Measurements from ENCODE around the gene EZH1.
"Not testable (repeated sequence)": the region's sequence is repeated elsewhere in the genome, so short reads cannot be mapped to it uniquely, and the experiment has no call there.

GRCh38 chr17:42666126-42666525, 78.7 kb downstream of the EZH1 start:
- TF ChIP-seq, protein P1, sequence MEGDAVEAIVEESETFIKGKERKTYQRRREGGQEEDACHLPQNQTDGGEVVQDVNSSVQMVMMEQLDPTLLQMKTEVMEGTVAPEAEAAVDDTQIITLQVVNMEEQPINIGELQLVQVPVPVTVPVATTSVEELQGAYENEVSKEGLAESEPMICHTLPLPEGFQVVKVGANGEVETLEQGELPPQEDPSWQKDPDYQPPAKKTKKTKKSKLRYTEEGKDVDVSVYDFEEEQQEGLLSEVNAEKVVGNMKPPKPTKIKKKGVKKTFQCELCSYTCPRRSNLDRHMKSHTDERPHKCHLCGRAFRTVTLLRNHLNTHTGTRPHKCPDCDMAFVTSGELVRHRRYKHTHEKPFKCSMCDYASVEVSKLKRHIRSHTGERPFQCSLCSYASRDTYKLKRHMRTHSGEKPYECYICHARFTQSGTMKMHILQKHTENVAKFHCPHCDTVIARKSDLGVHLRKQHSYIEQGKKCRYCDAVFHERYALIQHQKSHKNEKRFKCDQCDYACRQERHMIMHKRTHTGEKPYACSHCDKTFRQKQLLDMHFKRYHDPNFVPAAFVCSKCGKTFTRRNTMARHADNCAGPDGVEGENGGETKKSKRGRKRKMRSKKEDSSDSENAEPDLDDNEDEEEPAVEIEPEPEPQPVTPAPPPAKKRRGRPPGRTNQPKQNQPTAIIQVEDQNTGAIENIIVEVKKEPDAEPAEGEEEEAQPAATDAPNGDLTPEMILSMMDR (IDR thresholded peaks at IDR 0.05): not testable (repeated sequence)
- TF ChIP-seq SMAD3 (CRISPR knock-in tag; IDR thresholded peaks at IDR 0.05; ENCODE audit: borderline replicate concordance); FOXP4 (CRISPR knock-in tag; IDR thresholded peaks at IDR 0.05): not testable (repeated sequence)
- TF ChIP-seq, protein P2, sequence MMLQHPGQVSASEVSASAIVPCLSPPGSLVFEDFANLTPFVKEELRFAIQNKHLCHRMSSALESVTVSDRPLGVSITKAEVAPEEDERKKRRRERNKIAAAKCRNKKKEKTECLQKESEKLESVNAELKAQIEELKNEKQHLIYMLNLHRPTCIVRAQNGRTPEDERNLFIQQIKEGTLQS (CRISPR knock-in tag; conservative IDR thresholded peaks at IDR 0.05): not testable (repeated sequence)
- TF ChIP-seq, protein P3, sequence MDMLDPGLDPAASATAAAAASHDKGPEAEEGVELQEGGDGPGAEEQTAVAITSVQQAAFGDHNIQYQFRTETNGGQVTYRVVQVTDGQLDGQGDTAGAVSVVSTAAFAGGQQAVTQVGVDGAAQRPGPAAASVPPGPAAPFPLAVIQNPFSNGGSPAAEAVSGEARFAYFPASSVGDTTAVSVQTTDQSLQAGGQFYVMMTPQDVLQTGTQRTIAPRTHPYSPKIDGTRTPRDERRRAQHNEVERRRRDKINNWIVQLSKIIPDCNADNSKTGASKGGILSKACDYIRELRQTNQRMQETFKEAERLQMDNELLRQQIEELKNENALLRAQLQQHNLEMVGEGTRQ (CRISPR knock-in tag; IDR thresholded peaks at IDR 0.05): not testable (repeated sequence)

All from WTC11 (cell line).